IPS-18a (cell line): Measurements from ENCODE around the gene RPS2.

Experiments
- H3K27ac ChIP-seq: one replicate; pipeline ENCODE4 v1.5.1; 2013; ENCODE audit warnings: low read length
- H3K27me3 ChIP-seq: one replicate; pipeline ENCODE4 v1.6.1; 2013; ENCODE audit warnings: mild to moderate bottlenecking, low read length; ENCODE audit not compliant: control insufficient read depth, insufficient read depth
- H3K36me3 ChIP-seq: one replicate; pipeline ENCODE4 v1.6.1; 2013; ENCODE audit warnings: low read depth, low read length; ENCODE audit not compliant: control insufficient read depth
- H3K4me1 ChIP-seq: one replicate; pipeline ENCODE4 v1.6.1; 2013; ENCODE audit warnings: low read depth, low read length; ENCODE audit not compliant: control insufficient read depth
- H3K4me3 ChIP-seq: one replicate; pipeline ENCODE4 v1.5.1; 2013; ENCODE audit warnings: low read length
- H3K9ac ChIP-seq: one replicate; pipeline ENCODE4 v1.6.1; 2013; ENCODE audit warnings: mild to moderate bottlenecking, low read length, moderate library complexity
- H3K9me3 ChIP-seq: one replicate; pipeline ENCODE4 v1.6.1; 2013; ENCODE audit warnings: low read depth, low read length; ENCODE audit not compliant: control insufficient read depth

Gene RPS2

DNA sequence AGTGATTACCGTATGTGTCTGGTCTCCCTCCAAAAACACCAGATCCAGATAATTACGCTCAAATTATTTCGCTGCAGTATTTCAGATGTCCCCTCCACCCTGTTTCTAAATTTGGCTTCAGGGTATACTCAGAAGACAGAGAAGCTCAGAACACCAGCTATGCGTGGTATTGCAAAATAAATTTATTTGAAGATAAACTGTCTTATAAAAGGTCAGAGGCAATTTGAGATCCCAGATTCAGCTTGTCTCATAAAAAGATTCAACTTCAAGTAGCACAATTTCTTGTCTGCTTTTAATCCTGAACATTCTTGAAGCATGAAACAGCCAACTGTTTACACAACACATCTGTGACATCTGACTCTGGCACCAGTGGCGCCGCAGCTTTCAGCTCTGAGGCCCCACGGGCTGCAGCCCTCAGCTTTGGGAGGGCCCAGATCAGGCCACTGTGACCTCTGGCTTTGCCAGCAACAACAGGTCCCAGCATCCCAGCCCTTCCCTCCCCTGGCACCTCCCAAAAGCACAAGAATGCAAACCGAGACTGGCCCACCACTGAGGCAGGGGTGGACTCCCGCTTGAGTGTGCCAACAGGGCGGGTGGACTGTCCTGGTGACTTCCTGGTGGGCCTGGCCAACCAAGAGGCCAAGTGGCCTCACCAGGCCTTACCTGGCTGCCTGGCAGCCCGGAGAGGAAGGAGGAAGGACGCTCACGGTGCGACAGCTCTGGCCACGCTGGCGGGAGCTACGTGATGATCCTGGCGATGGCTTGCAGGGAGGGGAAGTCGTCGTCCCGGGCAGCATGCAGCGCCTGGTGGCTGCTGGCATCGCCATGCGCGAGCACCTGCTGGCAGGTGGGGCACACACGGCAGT, 33.1 kb upstream of the RPS2 start:
- no peaks in the 10 kb centered on the region for H3K27me3 ChIP-seq
- H3K9ac ChIP-seq, result no peak overlapping the region
- H3K4me1 ChIP-seq, result no peaks in the 10 kb centered on the region
- H3K36me3 ChIP-seq, result peaks cover 40% of the 10 kb centered on the region
- no peak overlapping the region for H3K4me3 ChIP-seq
- no peak overlapping the region for H3K27ac ChIP-seq
- H3K9me3 ChIP-seq, result no peaks in the 10 kb centered on the region

- Histone ChIP-seq H3K4me3 (no peak overlapping the region), H3K9ac (no peak overlapping the region), H3K4me1 (peaks cover 6% of the 10 kb centered on the region), H3K36me3 (peaks cover 13% of the 10 kb centered on the region), H3K27me3 (peaks cover 26% of the 10 kb centered on the region), H3K27ac (no peak overlapping the region), H3K9me3 (no peaks in the 10 kb centered on the region)
Measured at GRCh38 chr16:1993731-1994131, 29.1 kb upstream of the RPS2 start.

DNA sequence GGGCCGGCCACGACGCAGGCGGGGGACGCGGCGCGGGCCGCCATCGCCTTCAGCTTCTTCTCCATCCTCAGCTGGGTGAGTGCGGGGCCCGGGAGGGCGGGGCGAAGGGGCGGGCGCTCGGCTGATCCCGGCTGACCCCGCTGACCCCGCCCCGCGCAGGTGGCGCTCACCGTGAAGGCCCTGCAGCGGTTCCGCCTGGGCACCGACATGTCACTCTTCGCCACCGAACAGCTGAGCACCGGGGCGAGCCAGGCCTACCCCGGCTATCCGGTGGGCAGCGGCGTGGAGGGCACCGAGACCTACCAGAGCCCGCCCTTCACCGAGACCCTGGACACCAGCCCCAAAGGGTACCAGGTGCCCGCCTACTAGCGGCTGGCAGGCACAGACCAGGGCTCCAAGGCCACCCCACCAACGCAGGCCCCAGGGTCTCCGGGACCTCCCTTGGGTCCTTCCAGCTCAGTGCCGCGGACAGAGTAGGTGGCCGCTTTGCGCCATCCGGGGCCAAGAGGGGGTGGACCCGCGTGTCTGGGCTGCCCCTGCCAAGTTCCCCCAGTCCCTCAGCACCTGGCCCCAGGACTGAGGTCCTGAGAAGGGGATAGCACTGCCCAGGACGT, 28.2 kb upstream of the RPS2 start:
- H3K9me3 ChIP-seq, result no peaks in the 10 kb centered on the region
- H3K9ac ChIP-seq, result no peak overlapping the region
- no peak overlapping the region for H3K27ac ChIP-seq
- H3K4me3 ChIP-seq, result no peak overlapping the region
- peaks cover 6% of the 10 kb centered on the region for H3K36me3 ChIP-seq
- peaks cover 30% of the 10 kb centered on the region for H3K27me3 ChIP-seq
- H3K4me1 ChIP-seq, result peaks cover 6% of the 10 kb centered on the region

GRCh38 chr16:1991948-1992703, 27.5 kb upstream of the RPS2 start:
- Histone ChIP-seq H3K9ac (no peak overlapping the region), H3K4me1 (peaks cover 6% of the 10 kb centered on the region), H3K27ac (no peak overlapping the region), H3K36me3 (no peaks in the 10 kb centered on the region), H3K4me3 (no peak overlapping the region), H3K9me3 (no peaks in the 10 kb centered on the region), H3K27me3 (peaks cover 30% of the 10 kb centered on the region)

DNA sequence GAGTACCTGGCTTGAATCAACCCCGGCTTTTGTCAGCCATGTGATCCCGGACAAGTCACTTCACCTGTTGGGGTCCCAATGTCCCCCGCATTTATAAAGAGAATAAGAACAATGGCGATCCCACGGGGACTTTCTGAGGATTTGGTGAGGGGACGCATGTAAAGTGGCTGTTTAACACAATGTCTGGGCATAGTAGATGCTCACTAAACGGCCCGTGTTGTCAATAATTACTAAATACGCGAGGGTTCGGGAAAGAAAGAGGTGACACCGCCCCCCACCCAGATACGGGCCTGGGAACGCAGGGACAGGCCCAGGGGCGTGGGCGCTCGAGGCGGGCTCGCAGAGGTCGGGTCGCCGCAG, 26.9 kb upstream of the RPS2 start:
- no peak overlapping the region for H3K9ac ChIP-seq
- H3K27ac ChIP-seq, result no peak overlapping the region
- peak overlapping the region; percentile 60 for H3K4me3 ChIP-seq
- H3K9me3 ChIP-seq, result no peaks in the 10 kb centered on the region
- peaks cover 6% of the 10 kb centered on the region for H3K4me1 ChIP-seq
- peaks cover 30% of the 10 kb centered on the region for H3K27me3 ChIP-seq
- H3K36me3 ChIP-seq, result no peaks in the 10 kb centered on the region

GRCh38 chr16:1991135-1991551, 26.5 kb upstream of the RPS2 start:
- H3K4me3 ChIP-seq, result peak overlapping the region; percentile 60
- peaks cover 30% of the 10 kb centered on the region for H3K27me3 ChIP-seq
- H3K9me3 ChIP-seq, result no peaks in the 10 kb centered on the region
- peaks cover 4% of the 10 kb centered on the region for H3K36me3 ChIP-seq
- H3K4me1 ChIP-seq, result peaks cover 6% of the 10 kb centered on the region
- no peak overlapping the region for H3K9ac ChIP-seq
- H3K27ac ChIP-seq, result no peak overlapping the region

DNA sequence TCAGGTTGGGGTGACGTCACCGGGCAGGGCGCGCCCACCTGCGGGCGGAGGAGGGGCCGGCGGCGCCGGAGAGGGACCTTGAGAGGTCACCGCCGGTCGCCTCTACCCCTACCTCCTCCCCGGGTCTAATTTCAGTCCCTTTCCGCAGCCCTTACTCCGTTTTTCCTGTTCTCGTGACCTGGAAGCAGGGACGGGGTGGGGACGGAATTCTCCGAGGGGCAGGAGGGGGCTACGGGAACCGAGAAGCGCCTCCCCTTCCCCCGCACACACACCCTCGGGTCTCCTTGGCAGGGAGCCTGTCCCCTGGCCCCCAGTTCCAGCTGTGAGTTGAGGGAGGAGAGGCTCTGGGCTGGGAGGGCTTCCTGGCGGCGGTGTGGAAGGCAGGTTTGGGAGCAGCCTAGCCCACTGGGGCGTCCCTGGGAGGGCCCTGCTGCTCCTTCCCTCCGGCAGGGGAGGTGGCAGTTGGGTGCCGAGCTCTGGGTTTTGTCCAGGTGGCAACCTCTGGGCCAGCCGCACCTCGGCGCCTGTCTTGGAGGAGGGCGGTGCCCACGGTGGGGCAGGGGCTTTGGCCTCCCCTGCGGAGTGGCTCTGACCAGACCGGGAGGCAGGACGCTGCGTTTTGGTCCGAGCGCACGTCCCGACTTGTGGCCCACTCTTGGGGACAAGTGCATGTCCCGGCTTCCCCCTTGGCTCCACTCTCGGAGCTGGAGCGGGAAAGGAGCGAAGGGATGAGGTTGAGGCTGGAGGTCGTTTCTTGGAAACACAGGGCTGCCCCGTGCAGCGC, 25.9 kb upstream of the RPS2 start:
- H3K4me1 ChIP-seq, result peaks cover 6% of the 10 kb centered on the region
- H3K4me3 ChIP-seq, result peak overlapping the region; percentile 60
- H3K27me3 ChIP-seq, result peaks cover 30% of the 10 kb centered on the region
- H3K9me3 ChIP-seq, result no peaks in the 10 kb centered on the region
- peak overlapping the region; percentile 12 for H3K9ac ChIP-seq
- peaks cover 9% of the 10 kb centered on the region for H3K36me3 ChIP-seq
- H3K27ac ChIP-seq, result no peak overlapping the region

GRCh38 chr16:1990101-1990350, 25.4 kb upstream of the RPS2 start:
- Histone ChIP-seq H3K4me1 (peaks cover 6% of the 10 kb centered on the region), H3K9ac (no peak overlapping the region), H3K36me3 (peaks cover 9% of the 10 kb centered on the region), H3K27ac (no peak overlapping the region), H3K9me3 (no peaks in the 10 kb centered on the region), H3K4me3 (peak overlapping the region; percentile 60), H3K27me3 (peaks cover 30% of the 10 kb centered on the region)

DNA sequence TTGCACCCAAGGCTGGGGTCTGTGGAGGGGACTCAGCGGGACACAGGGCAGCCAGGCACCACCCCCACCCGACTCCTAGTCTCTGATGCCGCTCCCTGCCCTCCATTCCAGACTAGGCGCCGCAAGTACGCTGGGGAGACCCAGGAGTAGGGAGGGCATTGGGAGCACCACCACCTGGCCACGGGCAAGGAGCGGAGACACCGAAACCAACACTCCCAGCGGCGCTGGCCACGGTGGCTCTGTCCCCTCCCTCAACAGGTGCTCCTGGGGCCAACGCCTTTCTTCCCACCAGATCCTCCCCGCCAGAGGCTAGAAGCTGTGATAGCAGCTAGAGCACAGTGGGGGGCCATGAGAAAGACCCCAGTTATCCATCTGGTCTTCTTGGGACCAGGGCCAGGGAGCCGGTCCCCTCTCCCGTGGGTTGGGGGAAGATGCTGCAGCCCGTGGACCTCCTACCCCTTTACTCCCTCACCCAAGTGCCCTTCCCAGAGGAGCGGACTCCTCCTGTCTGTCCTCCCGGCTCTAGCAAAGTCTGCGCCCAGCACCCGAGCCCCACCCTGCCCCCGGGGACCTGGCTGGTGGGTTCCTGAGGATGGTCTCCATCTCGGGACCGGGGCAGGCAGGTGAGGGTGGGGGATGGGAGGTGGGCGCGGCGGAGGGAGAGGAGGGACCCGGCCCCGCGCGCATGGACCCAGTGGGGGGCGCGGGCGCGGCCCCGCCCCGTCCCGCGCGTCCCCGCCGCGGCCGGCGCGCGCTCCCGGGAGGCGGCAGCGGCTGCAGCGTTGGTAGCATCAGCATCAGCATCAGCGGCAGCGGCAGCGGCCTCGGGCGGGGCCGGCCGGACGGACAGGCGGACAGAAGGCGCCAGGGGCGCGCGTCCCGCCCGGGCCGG, 24.8 kb upstream of the RPS2 start, which contains the start of gene SYNGR3:
Gene SYNGR3, plus strand, starts transcription at position 762 of the 892 bp plus-strand sequence. CDS start 133 bp downstream, outside the sequence.
- no peak within 1 kb of the TSS for H3K27ac ChIP-seq
- H3K4me3 ChIP-seq, result peak within 1 kb of the TSS; percentile 60
- H3K9me3 ChIP-seq, result no peaks in the 10 kb centered on the region
- H3K9ac ChIP-seq, result peak within 1 kb of the TSS; percentile 20
- peaks cover 9% of the 10 kb centered on the region for H3K36me3 ChIP-seq
- H3K27me3 ChIP-seq, result peaks cover 30% of the 10 kb centered on the region
- H3K4me1 ChIP-seq, result peaks cover 6% of the 10 kb centered on the region

- peaks cover 9% of the 10 kb centered on the region for H3K4me1 ChIP-seq
- H3K27ac ChIP-seq, result no peak overlapping the region
Measured at GRCh38 chr16:1987198-1987597, 22.6 kb upstream of the RPS2 start.

More at GRCh38 chr16:1987198-1987597, 22.6 kb upstream of the RPS2 start:
- no peak overlapping the region for H3K4me3 ChIP-seq
- H3K27me3 ChIP-seq, result peaks cover 41% of the 10 kb centered on the region
- H3K36me3 ChIP-seq, result peaks cover 9% of the 10 kb centered on the region
- no peaks in the 10 kb centered on the region for H3K9me3 ChIP-seq
- H3K9ac ChIP-seq, result no peak overlapping the region
